Erythroblast (primary cell): ENCODE measurements around the gene SFXN5.

Experiments
- GATA1 ChIP-seq: IDR thresholded peaks from 2 replicates; pipeline ENCODE4 v1.6.1; 2011; ENCODE audit warnings: low read depth, mild to moderate bottlenecking, control low read depth, low read length, moderate library complexity
- POLR2A ChIP-seq: IDR thresholded peaks from 2 replicates; pipeline ENCODE4 v1.6.1; 2011; ENCODE audit warnings: mild to moderate bottlenecking, low read length

GRCh38 chr2:72963423-72964145 is 107.9 kb downstream of the SFXN5 start:
- TF ChIP-seq POLR2A: no peak
- no peak for TF ChIP-seq GATA1
